ENCODE measurements around the gene MACROD1.
"Not testable (repeated sequence)": the region's sequence is repeated elsewhere in the genome, so short reads cannot be mapped to it uniquely, and the experiment has no call there.

Gene MACROD1

GRCh38 chr11:64052938-64053622 is 112.8 kb downstream of the MACROD1 start:
- DNase-seq = no peak

DNA sequence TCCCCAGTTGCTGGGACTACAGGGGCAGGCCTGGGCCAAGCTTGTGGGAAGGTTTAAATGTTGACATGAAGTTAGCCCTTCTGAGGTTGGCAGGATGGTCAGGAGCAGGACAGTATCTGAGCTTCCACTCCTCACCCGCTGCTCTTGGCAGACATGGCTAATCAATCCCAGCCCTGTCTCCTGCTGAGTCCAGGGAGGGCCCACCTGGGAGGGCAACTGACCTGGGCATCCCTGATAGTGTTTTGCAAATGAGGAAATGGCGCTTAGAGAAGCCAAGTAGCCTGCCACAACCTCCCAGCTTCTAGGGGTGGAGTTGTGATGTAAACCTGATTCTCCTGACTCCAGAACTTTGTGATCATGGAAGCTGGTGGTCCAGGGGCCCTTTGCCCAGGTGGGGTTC is 113.5 kb downstream of the MACROD1 start:
- no peak for DNase-seq

- no peak for DNase-seq
These were observed 114.6 kb downstream of the MACROD1 start for GRCh38 chr11:64051297-64051696.

DNA sequence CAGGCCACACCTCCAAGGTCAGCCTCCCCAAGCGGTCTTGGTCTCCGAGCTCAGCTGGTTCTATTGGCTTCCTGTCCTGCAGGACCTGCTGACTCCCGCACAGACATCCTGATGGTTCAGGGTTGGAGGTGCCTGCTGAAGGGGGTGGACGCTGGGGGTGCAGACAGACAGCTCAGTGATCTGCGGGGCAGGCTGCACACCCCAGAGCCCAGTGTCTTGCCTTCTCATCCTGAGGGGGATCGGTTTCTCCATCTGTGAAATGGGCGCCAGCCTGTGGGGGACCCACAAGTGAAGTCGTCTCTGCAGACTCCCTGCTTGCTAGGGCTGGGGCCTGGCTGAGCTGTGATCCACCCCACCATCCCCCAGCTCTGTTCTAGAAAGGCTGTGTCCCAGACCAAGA is 116.4 kb downstream of the MACROD1 start:
- DNase-seq = no peak

DNA sequence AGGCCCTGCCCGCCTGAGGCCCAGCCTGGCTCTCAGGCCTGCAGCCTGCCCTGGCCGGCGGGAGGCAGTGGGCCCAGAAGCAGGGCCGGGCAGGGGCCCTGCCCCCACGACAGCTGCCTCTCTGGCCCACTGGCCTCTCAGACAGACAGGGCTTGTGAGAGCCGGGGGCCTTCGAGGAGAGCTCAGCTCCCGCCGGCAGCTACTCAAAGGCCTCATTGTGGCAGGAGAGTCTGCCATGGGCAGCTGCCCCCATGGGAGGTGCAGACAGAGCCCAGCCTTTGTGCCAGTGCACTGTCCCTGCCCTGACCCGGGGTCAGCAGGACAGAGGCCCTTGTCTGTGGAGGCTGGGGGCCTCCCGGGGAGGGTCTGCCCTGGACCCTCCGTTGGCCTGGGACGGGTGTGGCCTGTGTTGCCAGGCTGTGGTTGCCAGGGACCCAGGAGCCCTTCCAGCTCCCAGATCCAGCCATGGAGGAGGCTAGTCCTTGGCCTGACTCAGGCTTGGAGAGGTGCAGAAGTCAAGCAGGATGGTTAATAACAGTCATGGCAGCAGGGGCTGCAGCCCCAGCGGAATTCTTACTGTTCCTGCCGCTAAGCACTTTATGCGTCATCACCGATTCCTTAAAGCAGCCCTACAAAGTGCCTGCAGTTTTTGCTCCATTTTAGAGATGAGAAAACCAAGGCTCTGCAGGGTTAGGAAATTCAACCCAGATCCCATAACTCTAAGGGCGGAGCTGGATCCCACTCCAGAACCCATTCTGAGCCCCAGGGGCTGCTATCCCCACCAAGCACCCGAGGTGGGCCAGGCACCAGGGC is 117.7 kb downstream of the MACROD1 start:
- DNase-seq = no peak

DNA sequence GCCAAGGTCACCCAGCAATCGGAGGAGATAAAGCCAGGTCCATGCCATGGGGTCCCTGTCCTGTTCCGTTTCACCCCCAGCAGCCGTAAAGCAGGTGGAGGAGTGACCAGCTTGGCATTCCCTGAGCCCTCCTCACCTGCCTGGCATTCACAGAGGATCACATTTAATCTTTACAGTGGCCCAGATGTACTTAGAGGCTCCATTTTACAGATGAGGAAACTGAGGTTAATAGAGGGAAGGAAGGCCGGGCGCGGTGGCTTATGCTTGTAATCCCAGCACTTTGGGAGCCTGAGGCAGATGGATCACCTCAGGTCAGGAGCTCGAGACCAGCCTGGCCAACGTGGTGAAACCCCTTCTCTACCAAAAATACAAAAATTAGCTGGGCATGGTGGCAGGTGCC is 118.5 kb downstream of the MACROD1 start:
- DNase-seq = not testable (repeated sequence)

- no peak for DNase-seq
These were observed 120.2 kb downstream of the MACROD1 start for GRCh38 chr11:64045700-64046099.

DNA sequence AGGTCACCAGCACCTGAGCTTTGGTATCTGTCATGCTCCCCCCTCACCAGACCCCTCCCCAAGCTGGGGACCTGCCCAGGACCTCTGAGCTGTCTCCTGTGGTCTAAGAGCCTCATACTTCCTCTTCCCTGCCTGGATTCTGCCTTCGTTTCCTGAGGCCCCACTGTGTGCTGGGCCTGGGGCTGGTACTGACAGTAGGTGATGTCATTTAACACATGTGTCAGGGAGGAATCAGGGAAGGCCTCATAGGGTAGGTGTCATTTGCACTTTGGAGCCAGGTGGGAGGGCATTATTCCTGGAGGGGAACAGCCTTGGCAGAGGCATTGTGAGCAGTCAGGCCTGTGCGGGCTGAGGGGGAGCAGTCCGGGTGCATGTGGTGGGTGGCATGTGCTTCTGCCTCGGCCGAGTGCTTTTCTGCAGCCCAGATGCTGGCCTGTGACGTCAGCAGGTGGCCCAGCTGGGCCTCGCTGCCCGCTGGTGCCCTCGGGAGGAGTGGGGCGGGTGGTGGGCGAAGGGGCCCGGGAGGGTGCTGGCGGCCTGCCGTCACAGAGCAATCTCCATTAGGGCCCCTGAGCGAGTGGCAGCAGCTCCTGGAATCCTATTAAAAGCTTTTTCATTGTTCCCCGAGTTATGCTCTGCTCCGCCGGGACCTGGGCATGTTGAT is 121.1 kb downstream of the MACROD1 start:
- no peak for DNase-seq

DNA sequence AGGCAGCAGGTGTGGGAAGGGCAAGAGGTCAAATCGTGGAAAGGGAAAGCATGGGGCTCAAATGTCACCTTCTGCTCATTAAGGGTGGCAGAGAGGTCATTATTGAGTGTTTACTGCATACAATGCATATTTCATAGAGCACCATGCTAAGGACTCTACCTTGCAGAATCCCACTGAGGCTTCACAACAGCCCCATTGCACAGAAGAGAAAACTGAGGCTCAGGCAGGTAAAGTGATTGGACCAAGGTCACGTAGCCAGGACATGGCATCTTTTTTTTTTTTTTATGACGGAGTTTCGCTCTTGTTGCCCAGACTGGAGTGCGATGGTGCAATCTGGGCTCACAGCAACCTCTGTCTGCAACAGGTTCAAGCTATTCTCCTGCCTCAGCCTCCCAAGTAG is 122.4 kb downstream of the MACROD1 start:
- no peak for DNase-seq

DNA sequence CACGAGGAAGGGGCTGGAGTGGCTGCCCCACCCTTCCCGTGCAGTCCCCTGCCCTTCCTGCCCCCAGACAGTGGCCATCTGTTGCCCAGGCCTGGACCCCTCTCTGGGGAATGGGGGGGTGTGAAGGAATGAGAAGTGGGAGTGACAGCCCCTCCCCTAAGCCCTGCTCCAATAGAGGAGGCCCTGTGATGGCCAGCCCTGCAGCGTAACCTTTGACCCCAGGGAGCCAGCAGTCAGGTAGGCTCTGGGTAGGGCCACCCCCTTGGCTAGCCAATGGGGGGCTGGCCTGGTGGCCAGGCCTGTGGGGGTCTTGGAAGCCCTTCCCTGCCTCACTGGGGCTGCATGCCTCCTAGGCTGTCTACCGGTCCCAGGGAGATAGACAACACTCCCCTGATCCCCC is 123.6 kb downstream of the MACROD1 start:
- DNase-seq = no peak

DNA sequence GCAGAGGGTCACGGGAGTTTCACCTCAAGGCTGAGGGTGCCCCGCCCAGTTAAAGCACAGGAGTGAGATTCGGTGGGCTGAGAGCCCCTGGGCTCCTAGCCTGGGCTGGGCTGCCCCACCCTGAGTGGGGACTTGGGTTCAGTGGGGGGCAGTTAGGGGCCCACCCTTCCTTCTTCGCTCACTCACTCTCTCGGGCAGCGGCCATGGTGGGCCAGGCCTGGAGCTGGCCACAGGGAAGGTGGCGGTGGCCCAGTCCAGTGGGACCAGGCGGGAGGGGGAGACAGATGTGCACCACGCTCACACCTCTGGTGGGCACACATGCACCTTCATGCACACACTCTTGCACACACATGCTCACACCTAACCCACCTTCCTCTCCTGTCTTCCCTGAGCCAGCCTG is 124.1 kb downstream of the MACROD1 start:
- no peak for DNase-seq

GRCh38 chr11:64040684-64041322 is 125.1 kb downstream of the MACROD1 start:
- no peak for DNase-seq

DNA sequence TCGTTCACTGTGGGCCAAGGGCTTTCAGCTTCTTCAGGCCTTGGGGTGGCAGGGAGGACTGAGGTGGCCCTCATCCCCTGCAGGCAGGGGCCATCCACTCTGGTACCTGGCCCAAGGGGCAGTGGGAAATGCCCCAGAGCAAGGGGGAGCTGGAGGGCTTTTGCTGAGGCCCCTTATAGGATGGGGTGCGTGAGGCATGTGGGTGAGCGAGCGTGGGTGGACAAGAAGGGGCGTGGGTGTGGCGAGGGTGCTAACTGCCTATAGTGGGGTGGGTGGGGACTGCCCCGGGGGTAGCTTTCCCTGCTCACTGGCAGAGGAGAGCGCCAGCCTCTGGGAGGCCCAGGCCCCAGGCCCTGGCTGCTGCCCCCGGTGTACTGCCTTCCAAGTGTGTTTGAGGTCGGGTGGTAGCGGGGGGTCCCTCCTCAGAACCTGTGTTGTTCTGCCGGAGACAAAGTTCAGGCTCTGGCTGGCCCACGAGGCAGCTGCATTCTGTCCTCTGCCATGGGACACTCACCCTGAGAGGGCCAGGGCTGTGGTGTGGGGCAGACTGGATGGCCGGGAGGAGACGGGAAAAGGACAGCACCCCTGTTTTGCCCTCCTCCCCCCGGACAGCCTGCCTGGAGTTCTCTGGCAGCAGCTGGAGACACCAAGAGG is 126.8 kb downstream of the MACROD1 start:
- DNase-seq = no peak

- no peak for DNase-seq
These were observed 127.4 kb downstream of the MACROD1 start for GRCh38 chr11:64038500-64038899.

DNA sequence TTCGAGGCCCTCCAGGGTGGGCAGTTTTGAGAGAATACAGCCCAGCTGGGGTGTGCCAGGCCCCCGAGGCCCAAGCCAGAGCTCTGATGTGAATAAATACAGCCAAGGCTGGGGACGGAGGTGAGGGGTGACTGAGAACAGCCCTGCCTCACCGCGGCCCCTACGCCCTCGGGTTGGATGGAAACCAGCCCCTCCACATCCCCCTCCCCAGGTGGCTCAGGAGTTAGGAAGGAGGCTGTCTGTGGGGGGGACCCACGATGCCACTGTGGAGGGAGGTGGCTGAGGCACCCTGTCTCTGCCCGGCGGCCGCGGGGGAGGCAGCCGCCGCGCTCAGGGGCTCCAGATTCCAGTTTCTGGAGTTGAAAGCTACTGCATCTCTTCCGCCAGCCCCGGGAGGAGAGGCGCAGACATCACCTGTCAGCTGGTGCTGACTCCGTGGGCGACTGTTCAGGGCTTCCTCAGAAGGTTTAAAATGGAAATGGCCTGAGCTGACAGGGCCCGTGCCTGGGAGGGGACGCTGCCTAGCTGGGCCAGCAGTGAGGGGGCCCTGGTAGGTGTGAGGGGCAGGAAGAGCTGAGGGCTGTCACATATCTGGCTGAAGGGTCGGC is 128.8 kb downstream of the MACROD1 start:
- no peak for DNase-seq

GRCh38 chr11:64036087-64037026 is 129.6 kb downstream of the MACROD1 start:
- DNase-seq = peak; percentile 37

DNA sequence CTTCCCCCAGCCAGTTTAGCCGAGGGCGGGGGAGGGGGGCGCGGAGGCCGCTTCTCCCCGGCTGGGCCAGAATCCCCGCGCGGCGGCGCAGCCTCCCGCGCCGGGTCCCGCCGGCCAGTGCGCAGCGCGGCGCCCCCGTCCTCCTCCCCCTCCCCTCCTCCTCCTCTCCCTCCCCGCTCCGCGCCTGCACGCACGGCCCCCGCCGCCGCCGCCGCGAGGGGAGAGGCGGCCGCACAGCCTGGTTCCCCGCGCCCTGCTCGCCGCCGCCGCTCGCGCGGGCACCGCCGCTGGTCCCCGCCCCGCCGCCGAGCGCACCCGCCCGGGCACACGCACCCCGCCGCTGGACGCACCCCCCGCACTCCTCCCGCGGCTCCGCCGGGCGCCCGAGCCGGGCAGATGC is 130.3 kb downstream of the MACROD1 start, which contains the start of gene FLRT1:
FLRT1 (plus strand) TSS at position 356 of the 400 bp plus-strand sequence. CDS start 80,337 bp downstream, outside the sequence.
- DNase-seq = no peak

GRCh38 chr11:64035081-64035524 is 130.8 kb downstream of the MACROD1 start:
- no peak for DNase-seq

GRCh38 chr11:64034411-64034811 is 131.5 kb downstream of the MACROD1 start:
- no peak for DNase-seq

- DNase-seq = no peak
These were observed 133.9 kb downstream of the MACROD1 start for GRCh38 chr11:64032050-64032449.

- no peak for DNase-seq
These were observed 134.9 kb downstream of the MACROD1 start for GRCh38 chr11:64031001-64031400.

Data from NCI-H1105 (cell line).